NCI-H524 treated with DMSO at 0.1 percent for 48 hours (cell line): ENCODE results near the gene FITM1.

Experiments used
- DNase-seq: peaks from one replicate; lab custom pipeline; 2025; lab: John Stamatoyannopoulos, UW

FITM1 gene

GRCh38 chr14:24139272-24139934 is 8.9 kb downstream of the FITM1 start:
- no peak for DNase-seq

- peak; percentile 100 for DNase-seq
Measured at GRCh38 chr14:24141097-24141880, 10.8 kb downstream of the FITM1 start, which contains the start of gene EMC9. Gene EMC9, minus strand, starts transcription at chr14:24141591. Its CDS starts 287 bp downstream, at chr14:24141304.

DNA sequence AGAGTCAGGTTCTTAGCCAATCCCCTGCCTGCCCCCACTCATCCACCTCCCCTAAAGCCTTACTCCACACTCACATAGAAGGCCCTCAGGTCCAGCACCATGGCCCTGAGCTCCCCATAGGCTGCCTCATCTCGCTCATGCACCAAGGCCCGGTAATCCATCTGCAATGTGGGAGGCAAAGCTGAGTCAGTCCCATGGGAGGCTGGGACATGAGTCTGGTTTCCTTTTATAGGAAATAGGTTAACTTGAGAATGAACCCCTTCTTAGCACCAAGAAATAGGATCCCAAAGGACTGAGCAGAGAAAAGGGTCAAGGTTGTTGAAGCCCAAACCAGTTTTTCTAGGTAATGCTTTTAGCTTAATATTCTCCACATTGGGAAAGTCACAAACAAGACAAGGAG is 13.1 kb downstream of the FITM1 start:
- DNase-seq, result no peak

GRCh38 chr14:24144451-24144850 is 14.0 kb downstream of the FITM1 start:
- DNase-seq, result no peak

- DNase-seq, result no peak
Measured at GRCh38 chr14:24145219-24145618, 14.8 kb downstream of the FITM1 start.

GRCh38 chr14:24145690-24146452 is 15.4 kb downstream of the FITM1 start:
- no peak for DNase-seq

DNA sequence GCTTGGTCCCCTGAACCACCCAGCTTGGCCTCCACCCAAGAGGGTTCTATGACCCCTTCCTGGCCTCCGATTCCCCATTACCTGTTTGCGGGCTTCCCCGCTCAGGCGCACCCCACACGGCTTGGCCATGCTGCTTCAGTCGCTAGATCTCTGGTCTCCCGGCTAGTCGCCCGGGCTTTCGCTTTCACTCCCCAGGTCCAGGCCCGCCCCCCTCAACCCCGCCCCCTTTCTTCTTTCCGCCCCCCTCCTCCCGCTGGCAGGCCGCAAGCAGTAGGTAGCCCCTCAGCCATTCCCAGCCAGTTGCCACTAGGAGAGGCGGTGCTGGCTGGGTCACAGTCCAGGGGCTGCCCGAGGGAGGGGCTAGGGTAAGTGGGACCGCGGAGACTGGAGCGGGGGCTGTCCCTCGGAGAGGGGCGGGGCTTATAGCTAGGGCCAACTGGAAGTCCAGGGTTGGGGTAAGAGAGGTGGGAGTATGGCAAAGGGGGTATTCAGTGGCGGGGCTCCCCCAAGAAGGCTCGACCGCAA is 16.1 kb downstream of the FITM1 start, which contains the start of gene PSME2:
Gene PSME2, minus strand, starts transcription at position 158 of the 525 bp plus-strand sequence. Its CDS starts 29 bp downstream, at position 129.
- DNase-seq, result peak; percentile 93

DNA sequence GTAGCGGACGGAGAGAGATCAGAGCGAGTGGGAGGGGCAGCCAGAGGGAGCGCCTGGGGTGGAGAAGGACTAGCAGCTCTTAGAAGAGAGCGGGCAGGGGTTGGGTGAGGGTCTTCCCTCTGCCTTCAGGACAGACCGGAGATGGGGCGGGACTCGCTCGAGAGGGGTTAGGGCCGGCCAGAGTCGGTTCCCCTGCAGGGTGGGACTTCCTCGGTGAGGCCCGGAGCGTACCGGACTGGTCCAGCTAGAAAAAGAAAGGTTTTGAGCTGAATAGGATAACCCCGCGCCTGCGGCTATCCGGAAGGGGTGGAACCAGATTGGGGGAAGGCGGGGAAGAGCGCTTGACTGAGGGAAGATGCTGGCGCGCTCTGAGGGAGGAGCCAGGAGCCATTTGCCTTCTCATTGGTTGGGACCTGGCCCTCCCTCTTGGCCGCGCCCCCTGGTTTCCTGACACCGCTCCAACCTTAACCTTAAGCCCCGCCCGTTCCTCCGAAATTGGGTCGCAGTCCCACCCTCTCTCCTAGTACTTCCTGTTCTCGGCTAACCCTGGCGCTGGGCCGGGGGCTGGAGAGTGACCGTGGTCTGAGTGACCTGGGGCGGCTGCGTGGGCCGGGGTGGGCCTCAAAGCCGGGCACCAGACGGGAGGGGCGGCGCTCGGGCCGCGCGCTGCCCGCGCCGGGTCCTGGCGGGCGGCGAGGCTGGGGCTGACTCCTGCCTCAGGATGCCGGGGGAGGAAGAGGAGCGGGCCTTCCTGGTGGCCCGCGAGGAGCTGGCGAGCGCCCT is 16.7 kb downstream of the FITM1 start, which contains the start of gene RNF31:
Gene RNF31, plus strand, starts transcription at position 521 of the 783 bp plus-strand sequence. Its CDS starts 201 bp downstream, at position 722.
- DNase-seq, result peak; percentile 96

- no peak for DNase-seq
Measured at GRCh38 chr14:24147761-24148428, 17.4 kb downstream of the FITM1 start.

GRCh38 chr14:24149302-24149969 is 19.0 kb downstream of the FITM1 start:
- no peak for DNase-seq

DNA sequence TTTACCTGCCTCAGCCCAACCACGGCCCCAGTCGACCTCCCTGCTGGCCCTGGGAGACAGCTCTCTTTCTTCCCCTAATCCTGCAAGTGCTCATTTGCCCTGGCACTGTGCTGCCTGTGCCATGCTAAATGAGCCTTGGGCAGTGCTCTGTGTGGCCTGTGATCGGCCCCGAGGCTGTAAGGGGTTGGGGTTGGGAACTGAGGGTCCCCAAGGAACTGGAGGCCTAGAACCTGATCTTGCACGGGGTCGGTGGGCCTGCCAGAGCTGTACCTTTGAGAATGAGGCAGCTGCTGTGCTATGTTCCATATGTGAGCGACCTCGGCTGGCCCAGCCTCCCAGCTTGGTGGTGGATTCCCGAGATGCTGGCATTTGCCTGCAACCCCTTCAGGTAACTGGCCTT is 19.6 kb downstream of the FITM1 start:
- DNase-seq, result no peak

GRCh38 chr14:24150567-24150966 is 20.1 kb downstream of the FITM1 start:
- no peak for DNase-seq

- no peak for DNase-seq
Measured at GRCh38 chr14:24150993-24151392, 20.5 kb downstream of the FITM1 start.

DNA sequence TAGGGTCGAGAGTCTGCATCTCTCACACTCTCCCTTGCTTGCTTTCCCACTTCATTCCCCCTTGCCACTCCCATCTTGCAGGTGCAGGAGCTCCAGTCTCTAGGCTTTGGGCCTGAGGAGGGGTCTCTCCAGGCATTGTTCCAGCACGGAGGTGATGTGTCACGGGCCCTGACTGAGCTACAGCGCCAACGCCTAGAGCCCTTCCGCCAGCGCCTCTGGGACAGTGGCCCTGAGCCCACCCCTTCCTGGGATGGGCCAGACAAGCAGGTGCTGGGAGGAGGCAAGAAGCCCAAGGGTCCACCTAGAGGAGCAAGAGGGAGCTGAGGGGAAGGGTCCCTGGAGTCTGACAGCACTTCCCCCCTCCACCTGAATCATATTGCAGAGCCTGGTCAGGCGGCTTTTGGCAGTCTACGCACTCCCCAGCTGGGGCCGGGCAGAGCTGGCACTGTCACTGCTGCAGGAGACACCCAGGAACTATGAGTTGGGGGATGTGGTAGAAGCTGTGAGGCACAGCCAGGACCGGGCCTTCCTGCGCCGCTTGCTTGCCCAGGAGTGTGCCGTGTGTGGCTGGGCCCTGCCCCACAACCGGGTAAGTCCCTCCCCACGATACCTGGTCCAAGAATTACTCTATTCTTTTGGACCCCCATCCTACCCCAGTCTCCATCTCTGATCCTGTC is 21.1 kb downstream of the FITM1 start:
- no peak for DNase-seq

GRCh38 chr14:24155100-24155499 is 24.6 kb downstream of the FITM1 start:
- peak; percentile 34 for DNase-seq

DNA sequence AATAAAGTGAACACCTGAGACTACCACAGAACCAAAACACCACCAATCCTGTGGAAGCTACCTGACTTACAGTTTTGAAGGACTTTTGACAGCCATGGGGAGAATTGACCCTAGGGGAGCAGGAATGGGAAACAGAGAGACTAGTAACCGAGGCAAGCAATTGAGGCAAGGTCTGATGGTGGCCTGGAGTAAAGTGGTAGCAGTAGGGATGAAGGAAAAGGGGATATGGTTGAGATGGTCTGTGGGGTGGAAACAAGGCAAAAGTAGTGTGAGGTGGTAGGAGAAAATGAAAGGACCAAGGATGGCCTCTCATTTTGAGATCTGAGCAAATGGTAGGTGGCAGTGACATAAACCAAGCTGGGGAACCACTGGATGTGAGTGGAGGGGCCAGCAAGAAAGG is 26.4 kb downstream of the FITM1 start:
- no peak for DNase-seq

- no peak for DNase-seq
Measured at GRCh38 chr14:24157331-24157730, 26.9 kb downstream of the FITM1 start.

DNA sequence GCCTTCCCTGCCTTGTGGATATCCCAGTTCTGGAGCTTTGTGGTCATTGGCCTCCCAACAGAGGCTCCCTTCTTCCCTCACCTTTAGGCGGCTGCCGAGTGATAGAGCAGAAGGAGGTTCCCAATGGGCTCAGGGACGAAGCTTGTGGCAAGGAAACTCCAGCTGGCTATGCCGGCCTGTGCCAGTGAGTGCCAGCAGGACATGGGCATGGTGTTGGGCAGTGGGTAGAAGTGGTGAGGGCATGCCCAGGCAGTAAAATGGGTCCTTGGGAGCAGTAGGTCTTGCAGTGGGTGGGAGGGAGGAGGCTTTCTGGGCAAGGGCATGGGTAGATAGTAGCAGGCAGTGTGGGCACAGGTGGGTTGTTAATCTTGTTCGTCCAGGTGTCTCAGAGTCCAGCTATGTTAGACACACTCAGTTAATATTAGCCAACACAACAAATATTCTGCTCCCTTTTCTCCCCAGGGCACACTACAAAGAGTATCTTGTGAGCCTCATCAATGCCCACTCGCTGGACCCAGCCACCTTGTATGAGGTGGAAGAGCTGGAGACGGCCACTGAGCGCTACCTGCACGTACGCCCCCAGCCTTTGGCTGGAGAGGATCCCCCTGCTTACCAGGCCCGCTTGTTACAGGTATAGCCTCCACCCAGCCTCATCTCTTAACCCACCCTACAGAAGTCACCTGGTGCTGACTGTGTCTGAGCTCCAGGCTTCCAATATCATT is 29.5 kb downstream of the FITM1 start:
- DNase-seq, result no peak

- no peak for DNase-seq
Measured at GRCh38 chr14:24160499-24160849, 30.0 kb downstream of the FITM1 start.
